ENCODE data around the gene IQUB. TPM values are rescaled to one million over a fixed set of nuclear protein-coding genes. Genes with fewer than 3 reads are reported as not detected.

Gene IQUB
- total and polyA plus RNA-seq, 2 experiments from 2014 or later, result 0.20 to 3.5 TPM

GRCh38 chr7:123425246-123425645 is 109.1 kb downstream of the IQUB start:
- no peak overlapping the region for H3K27ac ChIP-seq
- H3K9me3 ChIP-seq (ENCODE audit: low read depth), result no peaks in the 10 kb centered on the region
- no peaks in the 10 kb centered on the region for H3K36me3 ChIP-seq
- no peak for DNase-seq (ENCODE audit: low read depth in 1 of 2, low spot score in 1 of 2)
- TF ChIP-seq, protein P1, sequence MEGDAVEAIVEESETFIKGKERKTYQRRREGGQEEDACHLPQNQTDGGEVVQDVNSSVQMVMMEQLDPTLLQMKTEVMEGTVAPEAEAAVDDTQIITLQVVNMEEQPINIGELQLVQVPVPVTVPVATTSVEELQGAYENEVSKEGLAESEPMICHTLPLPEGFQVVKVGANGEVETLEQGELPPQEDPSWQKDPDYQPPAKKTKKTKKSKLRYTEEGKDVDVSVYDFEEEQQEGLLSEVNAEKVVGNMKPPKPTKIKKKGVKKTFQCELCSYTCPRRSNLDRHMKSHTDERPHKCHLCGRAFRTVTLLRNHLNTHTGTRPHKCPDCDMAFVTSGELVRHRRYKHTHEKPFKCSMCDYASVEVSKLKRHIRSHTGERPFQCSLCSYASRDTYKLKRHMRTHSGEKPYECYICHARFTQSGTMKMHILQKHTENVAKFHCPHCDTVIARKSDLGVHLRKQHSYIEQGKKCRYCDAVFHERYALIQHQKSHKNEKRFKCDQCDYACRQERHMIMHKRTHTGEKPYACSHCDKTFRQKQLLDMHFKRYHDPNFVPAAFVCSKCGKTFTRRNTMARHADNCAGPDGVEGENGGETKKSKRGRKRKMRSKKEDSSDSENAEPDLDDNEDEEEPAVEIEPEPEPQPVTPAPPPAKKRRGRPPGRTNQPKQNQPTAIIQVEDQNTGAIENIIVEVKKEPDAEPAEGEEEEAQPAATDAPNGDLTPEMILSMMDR (IDR thresholded peaks at IDR 0.05; ENCODE audit: low read depth, low read length), result no peak
- no peak overlapping the region for H3K4me3 ChIP-seq
- H3K4me1 ChIP-seq (ENCODE audit: low read depth), result no peaks in the 10 kb centered on the region
- H3K27me3 ChIP-seq, result no peaks in the 10 kb centered on the region

- TF ChIP-seq, protein P1 (IDR thresholded peaks at IDR 0.05; ENCODE audit: low read depth, low read length), result no peak
- no peaks in the 10 kb centered on the region for H3K27me3 ChIP-seq
Observed at GRCh38 chr7:123424463-123424862, 109.9 kb downstream of the IQUB start.

GRCh38 chr7:123423622-123424021 is 110.8 kb downstream of the IQUB start:
- Histone ChIP-seq H3K9me3 (ENCODE audit: low read depth) (no peaks in the 10 kb centered on the region), H3K27ac (no peak overlapping the region), H3K36me3 (no peaks in the 10 kb centered on the region), H3K4me1 (ENCODE audit: low read depth) (no peaks in the 10 kb centered on the region), H3K4me3 (no peak overlapping the region), H3K27me3 (no peaks in the 10 kb centered on the region)
- TF ChIP-seq, protein P1 (IDR thresholded peaks at IDR 0.05; ENCODE audit: low read depth, low read length), result no peak
- DNase-seq (ENCODE audit: low read depth in 1 of 2, low spot score in 1 of 2), result no peak

More at GRCh38 chr7:123424463-123424862, 109.9 kb downstream of the IQUB start:
- no peak overlapping the region for H3K4me3 ChIP-seq
- H3K36me3 ChIP-seq, result no peaks in the 10 kb centered on the region
- no peak for DNase-seq (ENCODE audit: low read depth in 1 of 2, low spot score in 1 of 2)
- no peak overlapping the region for H3K27ac ChIP-seq
- no peaks in the 10 kb centered on the region for H3K4me1 ChIP-seq (ENCODE audit: low read depth)
- no peaks in the 10 kb centered on the region for H3K9me3 ChIP-seq (ENCODE audit: low read depth)

- TF ChIP-seq, protein P1 (IDR thresholded peaks at IDR 0.05; ENCODE audit: low read depth, low read length), result no peak
- Histone ChIP-seq H3K4me3 (no peak overlapping the region), H3K4me1 (ENCODE audit: low read depth) (no peaks in the 10 kb centered on the region), H3K27me3 (no peaks in the 10 kb centered on the region), H3K9me3 (ENCODE audit: low read depth) (no peaks in the 10 kb centered on the region), H3K27ac (no peak overlapping the region), H3K36me3 (no peaks in the 10 kb centered on the region)
- DNase-seq (ENCODE audit: low read depth in 1 of 2, low spot score in 1 of 2), result no peak
Observed at GRCh38 chr7:123417580-123417979, 116.8 kb downstream of the IQUB start.

DNA sequence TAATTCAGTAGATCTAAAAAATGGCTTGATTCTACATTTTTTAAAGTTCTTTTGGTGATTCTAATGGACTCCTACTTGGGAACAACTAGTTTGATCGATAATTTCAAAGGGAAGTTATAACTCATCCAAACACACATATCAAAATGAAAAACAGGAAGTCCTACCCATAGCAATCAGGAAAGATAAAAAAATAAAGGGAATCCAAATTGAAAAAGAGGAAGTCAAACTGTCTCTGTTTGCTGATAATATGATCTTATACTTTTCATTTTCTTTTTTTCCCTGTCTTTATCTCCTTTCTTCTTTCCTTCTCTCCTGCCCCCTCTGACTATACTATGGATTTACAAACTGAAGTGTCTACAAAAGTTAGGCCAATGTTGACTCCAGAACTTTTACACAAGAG is 118.8 kb downstream of the IQUB start:
- Histone ChIP-seq H3K36me3 (no peaks in the 10 kb centered on the region), H3K9me3 (ENCODE audit: low read depth) (no peaks in the 10 kb centered on the region), H3K27ac (no peak overlapping the region), H3K27me3 (no peaks in the 10 kb centered on the region), H3K4me3 (no peak overlapping the region), H3K4me1 (ENCODE audit: low read depth) (no peaks in the 10 kb centered on the region)
- no peak for DNase-seq (ENCODE audit: low read depth in 1 of 2, low spot score in 1 of 2)
- TF ChIP-seq, protein P1 (IDR thresholded peaks at IDR 0.05; ENCODE audit: low read depth, low read length), result no peak
